Activated CD4-positive, alpha-beta T cell treated with anti-CD3 and anti-CD28 coated beads for 48 hours (primary cell): ENCODE results near the gene ZNF135.

Source experiments
- DNase-seq: peaks from one replicate; pipeline ENCODE4 v3.0.0-alpha.2; 2020

Gene ZNF135

GRCh38 chr19:58047672-58048071, 11.4 kb upstream of the ZNF135 start:
- DNase-seq, result no peak

DNA sequence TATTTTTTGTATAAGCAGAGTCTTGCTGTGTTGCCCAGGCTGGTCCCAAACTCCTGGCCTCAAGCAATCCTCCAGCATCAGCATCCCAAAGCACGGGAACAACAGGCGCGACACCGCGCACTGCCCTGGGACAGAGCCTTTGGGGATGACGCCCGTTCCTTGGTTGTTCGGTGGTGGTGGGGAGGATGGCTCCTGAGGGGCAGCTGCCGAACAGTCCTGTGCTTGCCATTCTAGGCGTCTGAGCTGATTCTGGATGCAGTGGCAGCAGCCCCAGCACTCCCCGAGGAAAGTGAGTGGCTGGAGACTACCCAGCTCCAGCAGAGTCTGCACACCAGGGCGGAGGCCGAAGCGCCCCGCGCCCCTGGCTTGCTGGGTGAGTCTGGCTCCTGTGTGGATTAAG, 6.8 kb upstream of the ZNF135 start:
- no peak for DNase-seq

GRCh38 chr19:58053480-58054156, 5.5 kb upstream of the ZNF135 start:
- DNase-seq, result no peak

DNA sequence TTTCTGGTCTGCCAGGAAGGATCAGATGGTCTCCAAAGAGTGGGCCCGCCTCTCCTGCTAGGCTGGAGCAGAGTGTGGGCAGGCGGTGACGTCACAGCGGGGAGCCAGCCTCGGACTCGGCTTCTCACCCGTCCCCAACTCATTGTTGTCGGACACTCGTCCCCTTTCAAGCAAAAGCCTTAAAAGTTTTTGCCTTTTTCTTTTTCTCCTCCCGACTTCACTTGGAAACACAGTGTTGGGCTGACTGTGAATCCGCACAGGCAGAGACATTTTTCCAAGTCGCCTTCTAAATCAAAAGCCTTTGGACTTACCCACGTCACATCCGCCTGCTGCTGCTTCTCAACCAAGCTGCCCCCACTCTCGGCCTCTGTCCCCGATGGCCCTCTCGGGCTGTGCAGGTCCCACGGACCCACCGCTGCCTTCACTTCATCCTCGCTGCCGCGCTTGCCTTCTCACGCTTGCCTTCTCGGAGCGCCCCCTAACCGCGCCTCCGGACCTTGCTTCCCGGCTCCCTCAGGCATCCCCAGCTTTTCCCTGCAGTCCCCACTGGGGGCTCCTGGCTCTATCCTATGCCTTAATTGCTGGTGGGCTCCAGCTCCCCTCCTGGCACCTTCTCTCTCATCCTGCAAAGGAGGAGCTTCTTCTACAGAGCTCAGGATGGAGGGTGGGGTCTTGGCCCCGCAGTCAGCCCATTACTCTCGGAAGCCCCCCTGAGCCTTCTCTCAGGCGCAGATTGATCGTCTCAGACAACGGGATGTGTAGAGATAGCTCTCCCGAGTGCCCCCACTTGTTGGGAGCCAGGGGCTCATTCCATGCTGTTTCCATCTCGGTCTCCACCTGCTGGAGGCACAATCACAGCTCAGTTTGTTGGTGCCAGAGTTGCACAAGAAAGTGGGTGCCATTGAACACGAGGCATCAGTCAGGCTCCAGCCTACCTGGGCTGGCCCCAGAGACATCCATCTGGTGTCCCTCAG, 3.9 kb upstream of the ZNF135 start:
- DNase-seq, result no peak

DNA sequence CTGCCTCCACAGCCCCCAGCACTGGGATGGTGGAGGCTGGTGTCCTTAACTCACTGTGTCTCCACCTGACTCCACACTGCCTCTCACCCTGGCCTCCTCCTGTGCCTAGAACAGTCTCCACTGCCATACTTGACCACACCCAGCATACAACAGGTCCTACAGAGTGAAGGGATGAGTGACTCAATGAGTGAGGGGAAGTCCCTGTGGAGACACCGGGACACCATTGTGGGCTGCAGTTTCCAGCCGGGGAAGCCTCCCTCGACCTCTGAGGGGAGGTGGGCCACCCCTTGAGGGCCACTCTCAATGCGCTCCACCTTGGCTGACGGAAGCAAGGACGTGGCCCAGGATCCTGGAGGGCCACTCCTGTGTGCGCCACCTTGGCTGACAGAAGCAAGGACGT, 2.8 kb upstream of the ZNF135 start:
- no peak for DNase-seq

DNA sequence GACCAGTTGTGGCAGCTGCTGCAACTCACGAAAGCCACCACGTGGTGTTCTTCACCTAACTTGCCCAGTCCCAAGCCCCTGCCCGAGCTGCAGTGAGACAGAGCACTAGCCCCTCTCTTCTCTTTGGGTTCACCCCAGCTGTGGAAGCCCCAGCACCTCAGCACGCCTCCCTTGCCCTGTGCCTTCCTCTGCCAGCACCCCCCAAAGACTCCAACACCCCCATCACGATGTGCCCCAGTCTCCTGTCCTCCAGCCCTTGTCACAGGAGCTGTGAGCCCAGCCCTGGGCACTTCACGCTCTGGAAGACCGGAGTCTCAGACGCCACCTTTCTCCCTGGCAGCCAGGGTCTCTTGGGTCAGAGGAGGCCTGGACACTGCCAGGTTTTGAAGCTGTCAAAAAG, 2.2 kb upstream of the ZNF135 start:
- no peak for DNase-seq

GRCh38 chr19:58058467-58058866, 615 bp upstream of the ZNF135 start:
- DNase-seq, result no peak

DNA sequence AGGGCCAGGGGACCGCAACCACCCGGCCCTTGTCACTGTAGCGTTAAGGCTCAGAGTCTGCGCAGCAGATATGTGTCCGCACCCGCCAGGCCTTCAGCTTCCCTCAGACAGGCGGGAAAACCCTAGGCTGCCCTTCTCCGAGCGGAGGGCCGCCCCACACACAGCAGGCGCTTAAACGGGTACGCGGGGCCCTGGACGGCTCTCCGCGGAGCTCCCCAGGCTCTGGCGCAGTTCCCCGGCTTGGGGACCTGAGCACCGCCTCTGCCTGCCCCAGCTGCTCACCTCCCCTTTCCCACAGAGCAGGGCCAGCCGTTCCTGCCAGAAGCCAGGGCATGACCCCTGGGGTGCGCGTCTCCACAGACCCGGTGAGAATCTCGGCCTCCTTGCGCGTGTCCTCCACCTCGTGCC, 593 bp downstream of the ZNF135 start:
- DNase-seq, result no peak

DNA sequence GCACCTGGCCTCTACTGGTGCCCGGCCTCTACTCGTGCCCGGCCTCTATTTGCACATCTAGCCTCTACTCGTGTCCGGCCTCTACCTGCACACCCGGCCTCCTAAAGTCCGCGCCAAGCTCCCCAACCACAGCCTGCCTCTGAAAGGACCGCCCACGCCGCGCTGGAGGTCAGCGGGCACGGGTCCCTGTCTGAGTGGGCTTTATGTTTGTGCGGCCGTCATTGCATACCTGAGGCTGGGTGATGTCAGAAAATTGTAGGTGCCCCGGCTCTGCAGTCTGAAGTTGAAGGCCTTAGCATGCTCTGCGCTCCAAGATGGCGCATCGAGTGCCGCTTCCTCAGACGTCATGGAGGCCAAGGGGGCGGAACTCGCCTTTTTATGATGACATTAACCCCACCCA, 1.1 kb downstream of the ZNF135 start:
- no peak for DNase-seq

DNA sequence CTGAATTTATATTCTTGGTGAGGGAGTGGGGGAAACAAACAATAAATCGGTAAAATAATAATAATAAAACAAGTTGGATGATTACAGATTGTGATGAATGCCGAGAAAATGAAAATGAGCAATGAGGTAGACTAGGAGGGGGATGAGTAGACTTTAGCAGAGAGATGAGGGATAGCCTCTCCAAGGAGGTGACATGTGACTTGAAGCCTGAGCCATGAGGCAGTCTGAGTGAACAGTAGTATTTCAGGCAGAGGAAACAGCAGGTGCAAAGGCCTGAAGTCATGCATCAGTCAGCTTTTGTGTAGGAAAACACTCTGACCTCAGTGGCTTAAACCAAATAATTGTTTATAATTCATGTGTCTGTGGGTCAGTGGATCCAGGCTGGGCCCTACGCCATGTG, 4.6 kb downstream of the ZNF135 start:
- DNase-seq, result no peak

GRCh38 chr19:58067240-58067912, 8.3 kb downstream of the ZNF135 start:
- no peak for DNase-seq

DNA sequence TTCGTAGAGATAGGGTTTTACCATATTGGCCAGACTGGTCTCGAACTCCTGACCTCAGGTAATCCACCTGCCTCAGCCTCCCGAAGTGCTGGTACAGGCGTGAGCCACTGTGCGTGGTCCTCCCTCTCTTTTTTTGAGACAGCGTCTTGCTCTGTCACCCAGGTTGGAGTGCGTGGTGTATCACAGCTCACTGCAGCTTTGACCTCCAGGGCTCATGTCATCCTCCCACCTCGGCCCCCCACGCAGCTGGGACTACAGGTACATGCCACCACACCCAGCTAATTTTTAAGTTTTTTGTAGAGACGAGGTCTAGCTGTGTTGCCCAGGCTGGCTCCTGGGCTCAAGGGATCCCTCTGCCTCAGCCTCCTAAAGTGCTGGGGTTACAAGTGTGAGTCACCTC, 20.7 kb downstream of the ZNF135 start:
- no peak for DNase-seq

GRCh38 chr19:58083021-58083420, 23.9 kb downstream of the ZNF135 start:
- no peak for DNase-seq

GRCh38 chr19:58084596-58085347, 25.7 kb downstream of the ZNF135 start:
- no peak for DNase-seq

DNA sequence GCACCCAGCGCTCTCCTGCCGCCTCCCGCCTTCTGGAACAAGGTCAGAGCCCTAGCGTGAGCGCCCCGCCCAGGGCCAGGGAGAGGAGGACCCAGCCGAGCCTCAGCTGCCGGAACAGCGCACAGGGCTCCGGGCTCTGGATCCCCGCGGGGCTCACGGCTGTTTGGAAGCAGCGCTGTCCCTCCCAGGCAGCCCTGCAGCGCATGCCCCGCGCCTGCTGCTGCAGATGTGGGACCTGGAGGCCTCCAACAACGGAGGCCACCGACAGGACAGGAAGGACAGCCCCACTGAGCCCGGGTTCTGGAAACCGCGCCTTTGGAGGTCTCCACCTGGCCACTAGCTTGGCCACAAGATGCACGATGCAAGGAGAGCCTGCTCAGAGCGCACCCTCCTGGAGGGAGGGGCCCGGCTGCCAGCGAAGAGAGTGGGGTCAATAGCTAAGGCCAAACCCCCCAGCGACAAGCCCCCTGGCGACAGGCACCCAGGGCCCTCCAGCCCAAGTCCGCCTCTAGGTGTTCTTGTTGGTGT, 26.3 kb downstream of the ZNF135 start:
- no peak for DNase-seq

GRCh38 chr19:58086825-58087710, 28.0 kb downstream of the ZNF135 start:
- DNase-seq, result no peak

GRCh38 chr19:58088521-58089052, 29.5 kb downstream of the ZNF135 start:
- DNase-seq, result no peak

- no peak for DNase-seq
These were observed 30.8 kb downstream of the ZNF135 start for GRCh38 chr19:58089846-58090245.

DNA sequence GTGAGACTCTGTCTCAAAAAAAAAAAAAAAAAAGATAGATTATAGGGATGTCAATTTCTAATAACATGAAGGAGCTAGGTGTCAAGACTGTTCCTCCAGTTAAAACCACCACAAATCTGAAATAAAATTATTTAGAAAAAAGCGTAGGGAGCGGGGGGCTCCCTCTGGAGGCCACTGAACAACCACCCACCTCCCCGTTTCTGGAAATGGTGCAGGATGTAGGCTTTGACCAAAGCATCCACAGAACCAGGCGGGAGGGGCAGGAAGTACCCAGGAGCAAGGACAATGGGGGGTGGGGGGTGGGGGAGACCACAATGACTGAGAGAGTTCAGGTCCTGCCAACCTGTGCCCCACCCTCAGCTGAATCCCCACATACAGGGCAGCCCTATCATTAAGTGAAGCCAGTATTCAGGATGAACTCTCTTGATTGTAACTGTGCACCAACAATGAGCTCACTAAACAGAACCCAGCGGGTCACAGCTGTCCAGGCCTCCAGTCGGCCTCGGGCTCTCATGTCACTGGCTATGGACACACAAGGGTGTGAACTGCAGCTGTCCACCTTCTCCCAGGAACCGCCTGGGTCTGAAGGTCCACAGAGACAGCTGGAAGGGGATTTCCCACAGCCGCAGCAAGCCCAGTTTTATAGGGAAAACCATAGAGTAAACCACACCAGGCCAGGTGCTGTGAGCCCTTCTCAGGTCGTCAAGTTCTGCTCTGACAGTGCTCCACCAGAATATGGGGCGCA, 32.3 kb downstream of the ZNF135 start:
- no peak for DNase-seq

DNA sequence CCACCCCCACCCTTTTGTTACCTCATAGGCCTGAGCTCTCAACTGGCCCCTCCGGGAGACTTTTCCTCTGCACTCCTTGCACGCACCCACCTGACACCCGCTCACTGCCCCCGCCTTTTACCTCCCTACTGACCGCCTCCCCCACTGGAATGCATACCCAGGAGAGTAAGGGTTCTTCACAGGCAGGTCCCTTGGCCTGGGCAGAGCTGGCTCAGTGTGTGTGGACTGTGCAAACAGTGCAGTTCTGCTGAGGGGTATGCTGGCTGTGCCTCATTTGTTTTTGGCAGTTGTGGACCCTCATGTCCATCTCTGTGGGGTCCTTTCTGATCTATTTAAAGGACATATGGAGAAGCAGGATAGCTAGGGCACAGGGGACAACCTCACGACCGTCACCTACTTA, 34.0 kb downstream of the ZNF135 start:
- no peak for DNase-seq

- DNase-seq, result no peak
These were observed 36.2 kb downstream of the ZNF135 start for GRCh38 chr19:58095328-58095727.
